GM12875 (cell line): ENCODE data around the gene C10orf67.

Experiments
- H3K4me3 ChIP-seq: one replicate; pipeline ENCODE4 v1.5.1; 2011; ENCODE audit warnings: low read depth, low read length, control low read depth
- TF ChIP-seq, protein P1 (sequence below): IDR thresholded peaks from 2 replicates; pipeline ENCODE4 v1.5.1; 2011; ENCODE audit warnings: low read depth, mild to moderate bottlenecking, control low read depth, inconsistent platforms, low read length, moderate library complexity, borderline replicate concordance; ENCODE audit not compliant: insufficient read depth

Gene C10orf67

DNA sequence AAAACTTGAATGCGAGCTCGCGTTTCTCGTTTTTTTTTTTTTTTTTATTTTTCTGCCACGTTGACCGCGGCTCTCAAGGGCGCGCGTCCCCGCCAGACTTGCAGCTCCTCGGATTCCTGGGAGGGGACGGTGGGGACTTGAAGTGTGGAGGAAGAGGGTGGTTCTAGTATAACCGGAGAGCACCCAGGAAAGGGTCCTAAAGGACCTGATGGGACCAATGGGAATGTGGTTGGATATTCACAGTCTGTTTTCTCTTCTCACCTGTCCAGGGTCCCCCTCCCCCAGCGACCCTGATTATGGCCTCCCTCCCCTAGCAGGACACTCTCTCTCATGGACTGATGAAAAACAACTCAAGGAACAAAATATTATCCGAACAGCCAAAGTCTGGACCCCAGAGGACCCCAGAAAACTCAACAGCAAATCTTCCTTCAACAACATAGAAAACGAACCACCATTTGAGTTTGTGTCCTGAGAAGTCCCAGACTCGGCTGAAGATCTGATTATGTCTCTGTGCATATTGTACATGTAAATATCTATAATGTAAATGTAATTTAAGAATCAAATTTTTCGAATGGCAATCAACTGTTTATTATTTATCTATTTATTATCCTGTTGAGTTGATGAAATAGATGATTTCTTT lies 151.0 kb downstream of the C10orf67 start:
- TF ChIP-seq, protein P1, sequence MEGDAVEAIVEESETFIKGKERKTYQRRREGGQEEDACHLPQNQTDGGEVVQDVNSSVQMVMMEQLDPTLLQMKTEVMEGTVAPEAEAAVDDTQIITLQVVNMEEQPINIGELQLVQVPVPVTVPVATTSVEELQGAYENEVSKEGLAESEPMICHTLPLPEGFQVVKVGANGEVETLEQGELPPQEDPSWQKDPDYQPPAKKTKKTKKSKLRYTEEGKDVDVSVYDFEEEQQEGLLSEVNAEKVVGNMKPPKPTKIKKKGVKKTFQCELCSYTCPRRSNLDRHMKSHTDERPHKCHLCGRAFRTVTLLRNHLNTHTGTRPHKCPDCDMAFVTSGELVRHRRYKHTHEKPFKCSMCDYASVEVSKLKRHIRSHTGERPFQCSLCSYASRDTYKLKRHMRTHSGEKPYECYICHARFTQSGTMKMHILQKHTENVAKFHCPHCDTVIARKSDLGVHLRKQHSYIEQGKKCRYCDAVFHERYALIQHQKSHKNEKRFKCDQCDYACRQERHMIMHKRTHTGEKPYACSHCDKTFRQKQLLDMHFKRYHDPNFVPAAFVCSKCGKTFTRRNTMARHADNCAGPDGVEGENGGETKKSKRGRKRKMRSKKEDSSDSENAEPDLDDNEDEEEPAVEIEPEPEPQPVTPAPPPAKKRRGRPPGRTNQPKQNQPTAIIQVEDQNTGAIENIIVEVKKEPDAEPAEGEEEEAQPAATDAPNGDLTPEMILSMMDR, result no peak
- no peak overlapping the region for H3K4me3 ChIP-seq

DNA sequence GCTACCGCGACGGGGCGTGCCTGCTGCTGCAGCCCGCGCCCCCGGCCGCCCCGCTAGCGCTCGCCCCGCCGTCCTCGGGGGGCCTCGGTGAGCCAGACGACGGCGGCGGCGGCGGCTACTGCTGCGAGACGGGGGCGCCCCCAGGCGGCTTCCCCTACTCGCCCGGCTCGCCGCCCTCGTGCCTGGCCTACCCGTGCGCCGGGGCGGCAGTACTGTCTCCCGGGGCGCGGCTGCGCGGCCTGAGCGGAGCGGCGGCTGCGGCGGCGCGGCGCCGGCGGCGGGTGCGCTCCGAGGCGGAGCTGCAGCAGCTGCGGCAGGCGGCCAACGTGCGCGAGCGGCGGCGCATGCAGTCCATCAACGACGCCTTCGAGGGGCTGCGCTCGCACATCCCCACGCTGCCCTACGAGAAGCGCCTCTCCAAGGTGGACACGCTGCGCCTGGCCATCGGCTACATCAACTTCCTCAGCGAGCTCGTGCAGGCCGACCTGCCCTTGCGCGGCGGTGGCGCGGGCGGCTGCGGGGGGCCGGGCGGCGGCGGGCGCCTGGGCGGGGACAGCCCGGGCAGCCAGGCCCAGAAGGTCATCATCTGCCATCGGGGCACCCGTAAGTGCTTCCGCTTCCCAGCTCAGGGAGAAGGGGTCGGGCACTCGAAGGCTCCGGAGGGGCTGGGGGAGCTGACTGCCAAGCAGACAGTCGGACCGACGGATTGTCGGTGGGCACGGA lies 151.7 kb downstream of the C10orf67 start:
- TF ChIP-seq, protein P1, result no peak
- no peak overlapping the region for H3K4me3 ChIP-seq

DNA sequence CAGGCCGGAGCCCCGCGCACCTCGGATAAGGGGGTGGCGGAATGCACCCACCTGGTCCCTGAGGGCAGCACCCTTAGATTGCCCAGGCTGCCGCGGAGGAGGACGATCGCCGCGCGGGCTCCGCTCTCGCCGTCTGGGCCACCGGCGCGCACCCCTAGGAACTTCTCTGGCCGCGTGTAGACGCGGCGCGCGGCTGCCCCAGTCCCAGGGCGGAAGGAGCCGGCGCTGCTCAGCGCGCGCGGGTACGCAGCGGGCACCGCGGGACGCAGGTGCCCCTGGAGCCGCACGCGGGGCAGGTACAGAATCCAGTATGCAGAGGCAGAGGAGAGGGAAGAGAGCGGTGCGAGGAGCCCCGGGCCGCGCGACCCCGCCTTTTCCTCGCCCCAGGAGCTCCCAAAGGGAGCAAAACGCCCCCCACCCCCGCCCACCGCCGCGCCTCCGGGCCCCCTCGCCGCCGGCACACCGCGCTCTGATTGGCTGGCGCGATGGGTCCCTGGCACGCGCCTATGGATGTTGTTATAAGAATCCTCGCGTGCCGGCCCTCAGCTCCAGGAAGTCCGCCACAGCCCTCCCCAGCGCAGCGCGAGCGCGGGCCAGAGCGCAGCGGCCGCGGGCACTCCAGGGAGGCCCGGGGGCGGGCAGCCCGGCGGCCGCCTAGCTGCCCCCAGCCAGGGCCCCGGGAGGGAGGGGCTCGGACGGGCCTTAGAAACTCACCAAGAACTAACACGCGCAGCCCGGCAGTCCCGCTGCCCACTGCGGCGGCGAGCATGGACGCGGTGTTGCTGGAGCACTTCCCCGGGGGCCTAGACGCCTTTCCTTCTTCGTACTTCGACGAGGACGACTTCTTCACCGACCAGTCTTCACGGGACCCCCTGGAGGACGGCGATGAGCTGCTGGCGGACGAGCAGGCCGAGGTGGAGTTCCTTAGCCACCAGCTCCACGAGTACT lies 152.6 kb downstream of the C10orf67 start, which contains the start of gene PTF1A:
PTF1A (plus strand) TSS at position 549 of the 948 bp plus-strand sequence; CDS start at position 768, 219 bp downstream.
- no peak within 1 kb of the TSS for H3K4me3 ChIP-seq
- TF ChIP-seq, protein P1, result no peak

DNA sequence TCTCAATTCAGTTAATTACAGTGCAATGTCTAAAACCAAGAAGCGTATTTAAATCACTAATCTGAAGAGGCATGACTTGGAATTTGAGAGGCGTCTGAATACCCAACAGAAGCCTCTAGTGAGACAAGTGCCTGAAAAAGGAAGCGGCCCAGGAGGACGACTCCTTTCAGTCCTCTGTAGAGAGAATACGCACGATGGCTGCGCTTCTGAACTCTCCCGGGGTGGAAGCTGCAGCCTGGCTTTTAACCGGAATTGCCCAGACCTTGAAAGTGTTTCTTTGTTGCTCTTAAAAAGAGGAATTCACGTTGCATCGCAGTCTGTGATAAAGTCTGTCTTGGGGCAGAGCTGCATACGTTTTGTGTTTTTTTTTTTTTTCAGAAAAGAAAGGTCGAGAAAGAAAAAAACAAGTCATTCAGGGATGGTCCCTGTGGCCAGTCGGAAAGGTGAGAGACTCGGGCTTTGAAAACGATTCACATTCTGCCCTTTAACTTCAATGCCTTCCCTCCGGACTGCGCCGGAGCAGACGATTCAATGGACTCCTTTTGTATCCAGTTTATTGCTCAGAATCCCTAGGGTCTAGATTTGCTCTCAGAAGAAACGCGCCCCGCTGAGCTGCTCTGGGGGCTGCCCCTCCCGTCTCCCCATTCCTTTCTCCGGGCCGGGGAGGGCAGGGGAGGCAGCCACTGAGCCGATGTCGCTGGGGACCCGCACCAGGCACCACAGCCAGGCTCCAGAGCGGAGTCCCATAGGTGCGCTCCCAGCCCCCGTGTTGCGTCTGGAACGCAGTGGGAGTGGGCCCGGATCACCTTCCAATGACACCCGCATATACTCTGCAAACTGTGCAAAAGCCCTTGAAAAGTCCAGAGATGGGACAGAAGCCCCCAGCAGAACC lies 153.5 kb downstream of the C10orf67 start:
- TF ChIP-seq, protein P1, result no peak
- H3K4me3 ChIP-seq, result no peak overlapping the region

DNA sequence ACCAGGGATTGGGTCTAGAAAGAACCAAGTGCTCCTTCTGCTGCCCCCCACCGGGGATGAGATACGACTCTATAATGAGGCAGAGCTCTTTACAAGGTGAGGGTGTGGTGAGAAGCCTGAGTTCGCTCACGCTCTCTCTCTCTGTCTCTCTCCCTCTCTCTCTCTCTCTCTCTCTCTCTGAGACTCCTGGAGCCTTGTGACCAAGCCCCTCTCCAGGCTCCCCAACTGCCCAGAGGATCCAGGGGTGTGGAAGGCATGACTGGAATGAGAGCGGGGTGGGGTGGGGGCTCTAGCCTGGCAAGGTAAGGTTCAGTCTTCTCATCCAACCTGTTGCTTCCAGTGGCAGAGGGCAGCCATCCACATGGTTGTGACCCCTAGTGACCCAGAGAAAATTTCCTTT lies 155.6 kb downstream of the C10orf67 start:
- TF ChIP-seq, protein P1, result no peak

DNA sequence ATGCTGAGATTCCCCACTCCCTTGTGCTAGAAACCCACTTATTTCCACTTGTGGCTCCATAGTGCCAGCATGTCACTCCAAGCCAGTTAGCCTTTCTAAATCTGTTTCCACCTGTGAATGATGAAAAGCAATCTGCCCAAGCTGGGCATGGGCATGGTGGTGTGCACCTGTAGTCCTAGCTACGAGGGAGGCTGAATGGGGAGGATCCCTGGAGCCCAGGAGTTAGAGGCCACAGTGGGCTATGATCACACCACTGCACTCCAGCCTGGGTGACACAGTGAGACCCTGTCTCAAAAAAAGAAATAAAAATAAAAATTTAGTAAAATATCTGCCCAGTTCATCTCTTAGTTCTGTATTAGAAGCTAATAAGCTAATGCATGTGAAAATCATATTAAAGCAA lies 157.4 kb downstream of the C10orf67 start:
- H3K4me3 ChIP-seq, result no peak overlapping the region
- TF ChIP-seq, protein P1, result no peak

More for the DNA sequence above, 155.6 kb downstream of the C10orf67 start:
- no peak overlapping the region for H3K4me3 ChIP-seq
